ENCODE measurements around the gene MUC4.

DNA sequence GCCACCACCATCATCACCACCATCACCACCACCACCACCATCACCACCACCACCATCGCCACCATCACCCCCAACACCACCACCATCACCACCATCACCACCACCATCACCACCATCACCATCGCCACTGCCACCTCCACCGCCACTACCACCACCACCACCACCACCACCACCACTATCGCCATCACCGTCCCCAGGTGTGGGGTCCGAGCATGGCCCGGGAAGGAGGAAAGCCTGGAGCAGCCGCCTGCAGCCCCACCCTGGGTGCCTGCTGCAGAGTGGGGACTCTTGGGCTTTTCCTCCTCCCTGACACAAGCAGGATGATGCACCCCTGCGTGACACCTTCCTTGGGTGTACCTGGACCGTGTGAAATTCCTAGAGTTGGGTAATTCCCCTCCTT, 43.9 kb downstream of the MUC4 start:
- no peak for TF ChIP-seq POLR2A (IDR thresholded peaks at IDR 0.05)
- TF ChIP-seq, protein P1, sequence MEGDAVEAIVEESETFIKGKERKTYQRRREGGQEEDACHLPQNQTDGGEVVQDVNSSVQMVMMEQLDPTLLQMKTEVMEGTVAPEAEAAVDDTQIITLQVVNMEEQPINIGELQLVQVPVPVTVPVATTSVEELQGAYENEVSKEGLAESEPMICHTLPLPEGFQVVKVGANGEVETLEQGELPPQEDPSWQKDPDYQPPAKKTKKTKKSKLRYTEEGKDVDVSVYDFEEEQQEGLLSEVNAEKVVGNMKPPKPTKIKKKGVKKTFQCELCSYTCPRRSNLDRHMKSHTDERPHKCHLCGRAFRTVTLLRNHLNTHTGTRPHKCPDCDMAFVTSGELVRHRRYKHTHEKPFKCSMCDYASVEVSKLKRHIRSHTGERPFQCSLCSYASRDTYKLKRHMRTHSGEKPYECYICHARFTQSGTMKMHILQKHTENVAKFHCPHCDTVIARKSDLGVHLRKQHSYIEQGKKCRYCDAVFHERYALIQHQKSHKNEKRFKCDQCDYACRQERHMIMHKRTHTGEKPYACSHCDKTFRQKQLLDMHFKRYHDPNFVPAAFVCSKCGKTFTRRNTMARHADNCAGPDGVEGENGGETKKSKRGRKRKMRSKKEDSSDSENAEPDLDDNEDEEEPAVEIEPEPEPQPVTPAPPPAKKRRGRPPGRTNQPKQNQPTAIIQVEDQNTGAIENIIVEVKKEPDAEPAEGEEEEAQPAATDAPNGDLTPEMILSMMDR (IDR thresholded peaks at IDR 0.05) = no peak

All from testis (tissue), 2 donors.